HepG2 (cell line): ENCODE measurements around the gene IRAK2. TPM values are rescaled to one million over a fixed set of nuclear protein-coding genes. Genes with fewer than 3 reads are reported as not detected.
A peak's percentile ranks its signal among the peaks of the same experiment; 100 is the strongest.

Experiments
- KMT2A ChIP-seq: sonication (generic); formaldehyde crosslinking; IDR thresholded peaks from 2 replicates; pipeline ENCODE4 v1.4.0; 2020; ENCODE audit warnings: missing genetic modification reagents
- LCORL ChIP-seq, 2 experiments: fragments of 450-650 bp in 1 of 2; sonication (generic) in 1 of 2; formaldehyde crosslinking in 1 of 2; IDR thresholded peaks; 2 replicates each; pipeline versions ENCODE4 v1.5.0 to v1.6.1; 2017 to 2020; ENCODE audit warnings: antibody characterized with exemption in 1 of 2, missing genetic modification reagents in 1 of 2
- RBAK ChIP-seq: sonication (generic); formaldehyde crosslinking; IDR thresholded peaks from 2 replicates; pipeline ENCODE4 v1.5.1; 2020; ENCODE audit warnings: mild to moderate bottlenecking, missing genetic modification reagents
- REPIN1 ChIP-seq: sonication (generic); formaldehyde crosslinking; IDR thresholded peaks from 2 replicates; pipeline ENCODE4 v1.8.0; 2022; ENCODE audit warnings: missing genetic modification reagents, low read depth, mild to moderate bottlenecking, borderline replicate concordance
- ZNF672 ChIP-seq: sonication (generic); formaldehyde crosslinking; IDR thresholded peaks from 2 replicates; pipeline ENCODE4 v1.8.1; 2022; ENCODE audit warnings: missing genetic modification reagents
- ZNF792 ChIP-seq: IDR thresholded peaks from 2 replicates; pipeline ENCODE4 v1.6.1; 2016
- ZSCAN22 ChIP-seq: sonication (generic); formaldehyde crosslinking; IDR thresholded peaks from 2 replicates; pipeline ENCODE4 v1.4.0; 2020; ENCODE audit warnings: mild to moderate bottlenecking, missing genetic modification reagents
- polyA plus RNA-seq, 8 experiments: library from polyadenylated mRNA; depleted of rRNA in 3 of 8; stranded (reverse) in 7 of 8; unstranded in 1 of 8; fragments of >200 nt; fragmentation: Illumina TruSeq in 4 of 8; extraction: Trizol in 4 of 8; gene quantifications; 2 replicates each; pipeline versions ENCODE4 v1.2.1 to v1.2.3, GENCODE V29; 2011 to 2016; ENCODE audit warnings: low read depth in 4 of 8, missing spikeins in 1 of 8, mixed read lengths in 1 of 8; ENCODE audit not compliant: insufficient read depth in 1 of 8
- total RNA-seq, 5 experiments: library from RNA; depleted of rRNA; stranded (reverse); fragments of >200 nt; fragmentation: Illumina TruSeq; extraction: Trizol; gene quantifications; 2 replicates each; pipeline ENCODE4 v1.2.3, GENCODE V29; 2016; ENCODE audit warnings: low read depth in 1 of 5
- TF ChIP-seq, protein P1 (sequence below): sonication (generic); formaldehyde crosslinking; IDR thresholded peaks from 2 replicates; pipeline ENCODE4 v1.4.0; 2020; ENCODE audit warnings: missing genetic modification reagents
- TF ChIP-seq, protein P2 (sequence below), 2 experiments: sonication (generic) in 1 of 2; formaldehyde crosslinking in 1 of 2; IDR thresholded peaks; 2 replicates each; pipeline versions ENCODE4 v1.6.1 to v1.9.0; 2014 to 2022; ENCODE audit warnings: antibody characterized with exemption in 1 of 2, borderline replicate concordance in 1 of 2, inconsistent platforms in 1 of 2, low read depth in 1 of 2, missing genetic modification reagents in 1 of 2
- TF ChIP-seq, protein P3 (sequence below): sonication (generic); formaldehyde crosslinking; IDR thresholded peaks from 2 replicates; pipeline ENCODE4 v1.4.0; 2020; ENCODE audit warnings: missing genetic modification reagents, borderline replicate concordance
- TF ChIP-seq, protein P4 (sequence below): sonication (generic); formaldehyde crosslinking; IDR thresholded peaks from 2 replicates; pipeline ENCODE4 v1.5.0; 2020; ENCODE audit warnings: mild to moderate bottlenecking, missing genetic modification reagents, borderline replicate concordance
- TF ChIP-seq, protein P5 (sequence below): sonication (generic); formaldehyde crosslinking; IDR thresholded peaks from 2 replicates; pipeline ENCODE4 v1.5.1; 2020; ENCODE audit warnings: missing genetic modification reagents, mild to moderate bottlenecking, borderline replicate concordance
- TF ChIP-seq, protein P6 (sequence below): fragments of 450-650 bp; IDR thresholded peaks from 2 replicates; pipeline ENCODE4 v1.6.1; 2017

Gene IRAK2
- total and polyA plus RNA-seq, 2 of the 13 experiments (the other 11 are each of a cell fraction or from before 2014, with no cell fraction given), result 13.1 to 23.3 TPM

DNA sequence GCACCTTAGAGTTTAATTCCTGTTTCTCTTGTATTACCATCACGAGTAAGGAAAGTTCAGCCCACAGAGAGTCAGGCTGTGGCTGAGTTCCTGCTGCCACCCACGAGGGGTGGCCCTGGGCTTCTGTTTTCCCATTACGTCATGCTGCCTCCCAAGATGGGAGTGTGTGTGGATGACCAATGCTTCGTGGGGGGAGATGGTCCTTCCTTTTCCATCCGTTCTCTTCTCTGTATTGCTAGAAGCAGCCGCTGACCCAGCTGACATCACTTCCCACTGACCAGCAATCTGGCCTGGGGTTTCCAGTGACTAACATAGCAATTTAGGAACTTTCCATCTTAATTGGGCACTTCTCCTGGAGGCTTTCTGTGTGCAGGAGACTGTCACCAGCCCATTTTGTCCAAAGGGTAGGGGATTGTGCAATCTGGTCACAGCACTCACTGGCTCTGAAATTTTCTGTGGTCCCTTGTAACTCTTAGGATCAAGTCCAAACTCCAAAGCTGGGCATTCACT, 9.3 kb downstream of the IRAK2 start (continued):
- TF ChIP-seq, protein P1, sequence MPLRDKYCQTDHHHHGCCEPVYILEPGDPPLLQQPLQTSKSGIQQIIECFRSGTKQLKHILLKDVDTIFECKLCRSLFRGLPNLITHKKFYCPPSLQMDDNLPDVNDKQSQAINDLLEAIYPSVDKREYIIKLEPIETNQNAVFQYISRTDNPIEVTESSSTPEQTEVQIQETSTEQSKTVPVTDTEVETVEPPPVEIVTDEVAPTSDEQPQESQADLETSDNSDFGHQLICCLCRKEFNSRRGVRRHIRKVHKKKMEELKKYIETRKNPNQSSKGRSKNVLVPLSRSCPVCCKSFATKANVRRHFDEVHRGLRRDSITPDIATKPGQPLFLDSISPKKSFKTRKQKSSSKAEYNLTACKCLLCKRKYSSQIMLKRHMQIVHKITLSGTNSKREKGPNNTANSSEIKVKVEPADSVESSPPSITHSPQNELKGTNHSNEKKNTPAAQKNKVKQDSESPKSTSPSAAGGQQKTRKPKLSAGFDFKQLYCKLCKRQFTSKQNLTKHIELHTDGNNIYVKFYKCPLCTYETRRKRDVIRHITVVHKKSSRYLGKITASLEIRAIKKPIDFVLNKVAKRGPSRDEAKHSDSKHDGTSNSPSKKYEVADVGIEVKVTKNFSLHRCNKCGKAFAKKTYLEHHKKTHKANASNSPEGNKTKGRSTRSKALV (CRISPR knock-in tag), result no peak
- TF ChIP-seq, protein P2, sequence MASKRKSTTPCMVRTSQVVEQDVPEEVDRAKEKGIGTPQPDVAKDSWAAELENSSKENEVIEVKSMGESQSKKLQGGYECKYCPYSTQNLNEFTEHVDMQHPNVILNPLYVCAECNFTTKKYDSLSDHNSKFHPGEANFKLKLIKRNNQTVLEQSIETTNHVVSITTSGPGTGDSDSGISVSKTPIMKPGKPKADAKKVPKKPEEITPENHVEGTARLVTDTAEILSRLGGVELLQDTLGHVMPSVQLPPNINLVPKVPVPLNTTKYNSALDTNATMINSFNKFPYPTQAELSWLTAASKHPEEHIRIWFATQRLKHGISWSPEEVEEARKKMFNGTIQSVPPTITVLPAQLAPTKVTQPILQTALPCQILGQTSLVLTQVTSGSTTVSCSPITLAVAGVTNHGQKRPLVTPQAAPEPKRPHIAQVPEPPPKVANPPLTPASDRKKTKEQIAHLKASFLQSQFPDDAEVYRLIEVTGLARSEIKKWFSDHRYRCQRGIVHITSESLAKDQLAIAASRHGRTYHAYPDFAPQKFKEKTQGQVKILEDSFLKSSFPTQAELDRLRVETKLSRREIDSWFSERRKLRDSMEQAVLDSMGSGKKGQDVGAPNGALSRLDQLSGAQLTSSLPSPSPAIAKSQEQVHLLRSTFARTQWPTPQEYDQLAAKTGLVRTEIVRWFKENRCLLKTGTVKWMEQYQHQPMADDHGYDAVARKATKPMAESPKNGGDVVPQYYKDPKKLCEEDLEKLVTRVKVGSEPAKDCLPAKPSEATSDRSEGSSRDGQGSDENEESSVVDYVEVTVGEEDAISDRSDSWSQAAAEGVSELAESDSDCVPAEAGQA (IDR thresholded peaks at IDR 0.05; ENCODE audit: low read depth), result no peak
- TF ChIP-seq, protein P2 (CRISPR knock-in tag; IDR thresholded peaks at IDR 0.05; ENCODE audit: borderline replicate concordance), result no peak
- TF ChIP-seq, protein P3, sequence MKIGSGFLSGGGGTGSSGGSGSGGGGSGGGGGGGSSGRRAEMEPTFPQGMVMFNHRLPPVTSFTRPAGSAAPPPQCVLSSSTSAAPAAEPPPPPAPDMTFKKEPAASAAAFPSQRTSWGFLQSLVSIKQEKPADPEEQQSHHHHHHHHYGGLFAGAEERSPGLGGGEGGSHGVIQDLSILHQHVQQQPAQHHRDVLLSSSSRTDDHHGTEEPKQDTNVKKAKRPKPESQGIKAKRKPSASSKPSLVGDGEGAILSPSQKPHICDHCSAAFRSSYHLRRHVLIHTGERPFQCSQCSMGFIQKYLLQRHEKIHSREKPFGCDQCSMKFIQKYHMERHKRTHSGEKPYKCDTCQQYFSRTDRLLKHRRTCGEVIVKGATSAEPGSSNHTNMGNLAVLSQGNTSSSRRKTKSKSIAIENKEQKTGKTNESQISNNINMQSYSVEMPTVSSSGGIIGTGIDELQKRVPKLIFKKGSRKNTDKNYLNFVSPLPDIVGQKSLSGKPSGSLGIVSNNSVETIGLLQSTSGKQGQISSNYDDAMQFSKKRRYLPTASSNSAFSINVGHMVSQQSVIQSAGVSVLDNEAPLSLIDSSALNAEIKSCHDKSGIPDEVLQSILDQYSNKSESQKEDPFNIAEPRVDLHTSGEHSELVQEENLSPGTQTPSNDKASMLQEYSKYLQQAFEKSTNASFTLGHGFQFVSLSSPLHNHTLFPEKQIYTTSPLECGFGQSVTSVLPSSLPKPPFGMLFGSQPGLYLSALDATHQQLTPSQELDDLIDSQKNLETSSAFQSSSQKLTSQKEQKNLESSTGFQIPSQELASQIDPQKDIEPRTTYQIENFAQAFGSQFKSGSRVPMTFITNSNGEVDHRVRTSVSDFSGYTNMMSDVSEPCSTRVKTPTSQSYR (CRISPR knock-in tag), result no peak
- TF ChIP-seq REPIN1 (no peak), ZSCAN22 (no peak), ZNF792 (no peak), ZNF672 (CRISPR knock-in tag) (no peak), LCORL (IDR thresholded peaks at IDR 0.05) (no peak), LCORL (CRISPR knock-in tag; IDR thresholded peaks at IDR 0.05) (peak; percentile 85), KMT2A (no peak), RBAK (CRISPR knock-in tag) (no peak)
- TF ChIP-seq, protein P4, sequence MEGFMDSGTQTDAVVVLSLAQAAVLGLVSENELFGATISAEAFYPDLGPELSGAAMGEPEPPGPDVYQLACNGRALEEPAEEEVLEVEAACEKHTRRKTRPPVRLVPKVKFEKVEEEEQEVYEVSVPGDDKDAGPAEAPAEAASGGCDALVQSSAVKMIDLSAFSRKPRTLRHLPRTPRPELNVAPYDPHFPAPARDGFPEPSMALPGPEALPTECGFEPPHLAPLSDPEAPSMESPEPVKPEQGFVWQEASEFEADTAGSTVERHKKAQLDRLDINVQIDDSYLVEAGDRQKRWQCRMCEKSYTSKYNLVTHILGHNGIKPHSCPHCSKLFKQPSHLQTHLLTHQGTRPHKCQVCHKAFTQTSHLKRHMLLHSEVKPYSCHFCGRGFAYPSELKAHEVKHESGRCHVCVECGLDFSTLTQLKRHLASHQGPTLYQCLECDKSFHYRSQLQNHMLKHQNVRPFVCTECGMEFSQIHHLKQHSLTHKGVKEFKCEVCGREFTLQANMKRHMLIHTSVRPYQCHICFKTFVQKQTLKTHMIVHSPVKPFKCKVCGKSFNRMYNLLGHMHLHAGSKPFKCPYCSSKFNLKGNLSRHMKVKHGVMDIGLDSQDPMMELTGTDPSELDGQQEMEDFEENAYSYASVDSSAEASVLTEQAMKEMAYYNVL, result no peak; the same call in 1 of the 2 replicates
- TF ChIP-seq, protein P5, sequence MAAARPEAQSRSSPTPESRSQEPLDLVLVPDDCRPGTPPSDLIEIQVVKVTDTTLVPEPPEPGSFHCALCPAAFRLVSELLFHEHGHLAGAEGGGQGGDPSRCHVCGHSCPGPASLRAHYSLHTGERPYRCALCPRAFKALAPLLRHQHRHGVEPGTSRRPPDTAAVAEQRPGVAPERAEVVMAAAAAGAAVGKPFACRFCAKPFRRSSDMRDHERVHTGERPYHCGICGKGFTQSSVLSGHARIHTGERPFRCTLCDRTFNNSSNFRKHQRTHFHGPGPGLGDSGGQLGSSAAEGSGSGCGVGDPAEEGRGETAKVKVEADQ (CRISPR knock-in tag), result 0 out of 2 replicates have a peak, but pooled peaks have one; percentile 53
- TF ChIP-seq, protein P6, sequence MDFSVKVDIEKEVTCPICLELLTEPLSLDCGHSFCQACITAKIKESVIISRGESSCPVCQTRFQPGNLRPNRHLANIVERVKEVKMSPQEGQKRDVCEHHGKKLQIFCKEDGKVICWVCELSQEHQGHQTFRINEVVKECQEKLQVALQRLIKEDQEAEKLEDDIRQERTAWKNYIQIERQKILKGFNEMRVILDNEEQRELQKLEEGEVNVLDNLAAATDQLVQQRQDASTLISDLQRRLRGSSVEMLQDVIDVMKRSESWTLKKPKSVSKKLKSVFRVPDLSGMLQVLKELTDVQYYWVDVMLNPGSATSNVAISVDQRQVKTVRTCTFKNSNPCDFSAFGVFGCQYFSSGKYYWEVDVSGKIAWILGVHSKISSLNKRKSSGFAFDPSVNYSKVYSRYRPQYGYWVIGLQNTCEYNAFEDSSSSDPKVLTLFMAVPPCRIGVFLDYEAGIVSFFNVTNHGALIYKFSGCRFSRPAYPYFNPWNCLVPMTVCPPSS, result no peak
